PC-9 (cell line): ENCODE measurements around the gene ANO5. TPM values are rescaled to one million over a fixed set of nuclear protein-coding genes. Genes with fewer than 3 reads are reported as not detected.

Source experiments
- BruUV-seq: library from RNA; stranded (reverse); fragments of 400-500 nt; replicated peaks from 2 replicates; lab custom pipeline; 2021; lab: Mats Ljungman, UMichigan
- CTCF ChIA-PET: fragments of 300-600 bp; sonication (Branson Sonifier 250); formaldehyde crosslinking; loops from one replicate; lab custom pipeline; 2022; ENCODE audit warnings: antibody characterized with exemption; lab: Charles Lee
- POLR2A ChIA-PET: fragments of 300-600 bp; sonication (Branson Sonifier 250); formaldehyde crosslinking; loops from one replicate; lab custom pipeline; 2022; ENCODE audit warnings: antibody characterized with exemption; ENCODE audit not compliant: unreplicated experiment; lab: Charles Lee
- DNase-seq, 2 experiments: peaks; one replicate each; pipeline versions ENCODE4 v3.0.0 to v3.0.0-alpha.2; 2015 to 2022; ENCODE audit warnings: mixed read lengths in 1 of 2
- H2AFZ ChIP-seq: fragments of 200-600 bp; sonication (generic); 2 replicates; pipeline ENCODE4 v1.8.1; 2017; ENCODE audit warnings: antibody characterized with exemption
- H3F3A ChIP-seq: fragments of 200-600 bp; sonication (generic); 2 replicates; pipeline ENCODE4 v1.8.1; 2017; ENCODE audit warnings: antibody characterized with exemption, mild to moderate bottlenecking, low read depth; ENCODE audit not compliant: insufficient read depth
- H3K27ac ChIP-seq: fragments of 200-600 bp; sonication (generic); 2 replicates; pipeline ENCODE4 v1.6.1; 2016; ENCODE audit warnings: mixed run types
- H3K27me3 ChIP-seq: fragments of 200-600 bp; sonication (generic); 2 replicates; pipeline ENCODE4 v1.6.1; 2016; ENCODE audit warnings: low read depth, mixed run types; ENCODE audit not compliant: insufficient read depth
- H3K36me3 ChIP-seq: fragments of 200-600 bp; sonication (generic); 2 replicates; pipeline ENCODE4 v1.6.1; 2016; ENCODE audit warnings: low read depth, mixed run types
- H3K4me1 ChIP-seq: fragments of 200-600 bp; sonication (generic); replicated peaks from 2 replicates; pipeline ENCODE4 v1.6.1; 2016; ENCODE audit warnings: mixed run types; ENCODE audit not compliant: insufficient read depth
- H3K4me2 ChIP-seq: fragments of 200-600 bp; sonication (generic); 2 replicates; pipeline ENCODE4 v1.6.1; 2017; ENCODE audit warnings: mixed run types
- H3K4me3 ChIP-seq: fragments of 200-600 bp; sonication (generic); 2 replicates; pipeline ENCODE4 v1.6.1; 2016; ENCODE audit warnings: mixed run types
- H3K79me2 ChIP-seq: fragments of 200-600 bp; sonication (generic); 2 replicates; pipeline ENCODE4 v1.6.1; 2017; ENCODE audit warnings: low read depth, mixed run types
- H3K9me2 ChIP-seq: fragments of 200-600 bp; sonication (generic); 2 replicates; pipeline ENCODE4 v1.8.1; 2017; ENCODE audit warnings: mild to moderate bottlenecking; ENCODE audit not compliant: insufficient read depth
- H3K9me3 ChIP-seq: fragments of 200-600 bp; sonication (generic); 2 replicates; pipeline ENCODE4 v1.8.1; 2016; ENCODE audit warnings: low read depth; ENCODE audit not compliant: insufficient read depth
- H4K20me1 ChIP-seq: fragments of 200-600 bp; sonication (generic); 2 replicates; pipeline ENCODE4 v1.8.1; 2017; ENCODE audit not compliant: insufficient read depth
- CTCF ChIP-seq: fragments of 200-600 bp; sonication (generic); conservative IDR thresholded peaks from 2 replicates; pipeline ENCODE4 v1.6.1; 2017; ENCODE audit warnings: mixed run types, antibody characterized with exemption, mild to moderate bottlenecking, moderate library complexity
- EZH2 ChIP-seq: fragments of 200-600 bp; sonication (generic); IDR thresholded peaks from 2 replicates; pipeline ENCODE4 v1.8.0; 2017; ENCODE audit warnings: antibody characterized with exemption, low read depth
- intact Hi-C: fragments of 100-400 bp; cut with micrococcal nuclease; formaldehyde crosslinking; loops from one replicate; pipeline ENCODE4 v1.10.0; 2022; ENCODE audit not compliant: unreplicated experiment
- total RNA-seq: library from RNA; stranded (reverse); gene quantifications from 2 replicates; pipeline ENCODE4 v1.2.3, GENCODE V29; 2021

ANO5 gene
- total RNA-seq, 1 experiment from 2014 or later = not detected

DNA sequence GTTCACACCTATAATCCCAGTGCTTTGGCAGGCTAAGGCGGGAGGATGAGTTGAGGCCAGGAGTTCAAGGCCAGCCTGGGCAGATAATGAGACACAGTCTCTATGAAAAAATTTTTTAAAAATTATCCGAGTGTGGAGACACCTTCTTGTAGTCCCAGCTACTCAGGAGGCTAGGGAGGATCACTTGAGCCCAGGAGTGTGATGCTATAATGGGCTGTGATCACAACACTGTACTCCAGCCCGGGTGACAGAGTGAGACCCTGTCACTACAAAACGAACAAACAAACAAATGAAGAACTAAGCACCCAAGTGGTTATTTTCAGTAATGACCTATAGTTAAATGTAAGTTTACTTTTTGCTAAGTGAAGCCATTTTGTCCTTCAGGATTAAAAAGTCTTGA is 32.3 kb downstream of the ANO5 start:
- Histone ChIP-seq H3K4me1 (no peaks in the 10 kb centered on the region), H3K27me3 (no peaks in the 10 kb centered on the region), H3K9me3 (no peaks in the 10 kb centered on the region), H3K27ac (no peak overlapping the region), H3K4me3 (no peak overlapping the region), H3K9me2 (no peaks in the 10 kb centered on the region), H3K4me2 (no peak overlapping the region), H3K79me2 (no peaks in the 10 kb centered on the region), H4K20me1 (no peaks in the 10 kb centered on the region), H2AFZ (no peak overlapping the region), H3K36me3 (no peaks in the 10 kb centered on the region), H3F3A (no peaks in the 10 kb centered on the region; the same call in 1 of the 2 replicates)
- no peak for DNase-seq
- intact Hi-C loops = no loop called here
- ChIA-PET POLR2A (no interaction called here), CTCF (no interaction called here)
- no TSS peak for BruUV-seq
- TF ChIP-seq EZH2 (no peak), CTCF (no peak)

- intact Hi-C loops = no loop called here
- ChIA-PET CTCF (no interaction called here), POLR2A (no interaction called here)
- Histone ChIP-seq H4K20me1 (no peaks in the 10 kb centered on the region), H3K4me1 (no peaks in the 10 kb centered on the region), H3K4me3 (no peak overlapping the region), H3K27ac (no peak overlapping the region), H3F3A (no peaks in the 10 kb centered on the region), H2AFZ (no peak overlapping the region), H3K79me2 (no peaks in the 10 kb centered on the region), H3K4me2 (no peak overlapping the region), H3K36me3 (no peaks in the 10 kb centered on the region), H3K9me3 (no peaks in the 10 kb centered on the region), H3K27me3 (no peaks in the 10 kb centered on the region), H3K9me2 (no peaks in the 10 kb centered on the region)
- no peak for DNase-seq
- no TSS peak for BruUV-seq
- TF ChIP-seq CTCF (no peak), EZH2 (no peak)
Measured at GRCh38 chr11:22234743-22235142, 41.9 kb downstream of the ANO5 start.

DNA sequence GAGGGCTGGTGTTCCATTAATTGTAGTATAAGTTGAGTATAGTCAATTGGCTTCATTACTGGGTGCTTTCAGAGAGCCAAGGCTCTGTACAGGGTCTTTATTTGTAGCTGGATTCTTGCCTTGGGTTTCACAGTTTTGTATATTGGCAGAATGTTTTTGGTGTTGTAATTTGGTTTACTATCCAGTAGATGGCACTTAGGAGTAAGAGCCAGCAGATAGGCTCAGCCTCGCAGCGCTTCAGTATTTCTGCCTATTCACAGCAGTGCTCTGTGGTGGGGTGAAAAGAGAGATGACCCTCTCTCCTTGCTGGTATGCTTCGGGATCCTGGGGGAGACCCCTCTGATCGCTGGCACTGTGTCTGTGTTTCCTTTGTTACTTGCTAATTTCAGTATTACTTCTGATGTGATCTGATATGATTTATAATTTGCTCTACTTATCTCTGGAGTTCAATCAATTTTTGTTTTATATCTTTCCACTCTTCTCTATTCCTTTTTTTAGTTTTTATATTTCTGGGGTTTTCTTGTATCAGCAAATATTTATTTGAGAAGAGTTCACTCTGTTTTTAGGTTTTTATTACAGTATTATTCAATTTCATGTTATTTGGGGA is 52.2 kb downstream of the ANO5 start:
- no peak overlapping the region for H3K4me3 ChIP-seq
- H3K9me2 ChIP-seq = no peaks in the 10 kb centered on the region
- H3K27ac ChIP-seq = no peak overlapping the region
- ChIA-PET POLR2A (no interaction called here), CTCF (interaction anchor here (0.7 kb wide), 2 partner anchors 59 to 543 kb away, joined by 3 read pairs; no protein-coding TSS in a partner anchor)
- no peaks in the 10 kb centered on the region for H3K9me3 ChIP-seq
- no peaks in the 10 kb centered on the region for H3K27me3 ChIP-seq
- H2AFZ ChIP-seq = no peak overlapping the region
- no peaks in the 10 kb centered on the region for H3K4me1 ChIP-seq
- no TSS peak for BruUV-seq
- H3K36me3 ChIP-seq = no peaks in the 10 kb centered on the region
- intact Hi-C loops = loop anchor here (1.0 to 5.0 kb wide), 2 partner anchors 57 to 542 kb away; no protein-coding TSS in a partner anchor
- no peaks in the 10 kb centered on the region for H4K20me1 ChIP-seq
- peak in 1 of 2 experiments; percentile 5 for DNase-seq
- no peaks in the 10 kb centered on the region for H3K79me2 ChIP-seq
- no peaks in the 10 kb centered on the region for H3F3A ChIP-seq
- H3K4me2 ChIP-seq = no peak overlapping the region
- TF ChIP-seq CTCF (peak; percentile 65), EZH2 (no peak)
